ENCODE measurements around the gene CAMK1D.
"Not testable (repeated sequence)": the region's sequence is repeated elsewhere in the genome, so short reads cannot be mapped to it uniquely, and the experiment has no call there.

CAMK1D gene

GRCh38 chr10:12730809-12731519, 381.6 kb downstream of the CAMK1D start:
- no peaks in the 10 kb centered on the region; a peak in 1 of 22 replicates for H4K20me1 ChIP-seq
- 0 out of 20 replicates have a peak, but pooled peaks cover 0 to 4% (median 0%) of the 10 kb centered on the region in 10 experiments for H3K4me1 ChIP-seq
- no peak overlapping the region for H3K9ac ChIP-seq
- TF ChIP-seq Cebpa-rat (IDR thresholded peaks at IDR 0.05), result peak in 2 of 11 experiments; percentile 12 to 23; a peak in 1 of 22 replicates
- H3K36me3 ChIP-seq, result peaks cover 0 to 23% (median 0%) of the 10 kb centered on the region in 11 experiments; a peak in 5 of 22 replicates
- no peaks in the 10 kb centered on the region for H3K27me3 ChIP-seq
- H3K9me3 ChIP-seq (replicated peaks in 1 of 11), result peaks cover 0 to 20% (median 7%) of the 10 kb centered on the region in 11 experiments; a peak in 9 of 22 replicates
- no peak overlapping the region for H3K4me2 ChIP-seq
- no peak overlapping the region for H3K4me3 ChIP-seq
- no peak overlapping the region for H3K27ac ChIP-seq

DNA sequence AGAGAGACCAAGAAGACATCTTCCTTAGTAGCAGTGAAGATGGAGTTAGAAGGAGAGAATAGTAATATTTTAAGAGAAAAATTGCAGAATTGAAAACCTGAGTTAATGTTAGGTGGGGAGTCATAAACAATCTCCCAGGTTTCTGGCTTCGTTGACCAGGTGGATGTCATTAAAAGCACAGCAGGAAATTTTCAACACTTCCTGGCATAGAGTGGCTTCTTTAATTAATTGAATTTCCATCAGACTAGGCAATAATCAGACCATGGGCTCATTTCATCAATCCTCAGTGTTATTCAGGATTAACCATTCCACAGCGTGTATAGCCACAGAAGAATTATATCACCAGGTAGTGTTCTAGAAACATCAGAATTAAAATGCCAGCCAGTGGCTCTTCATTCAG, 383.9 kb downstream of the CAMK1D start:
- Histone ChIP-seq H3K9ac (no peak overlapping the region), H3K4me2 (no peak overlapping the region), H4K20me1 (no peaks in the 10 kb centered on the region; a peak in 1 of 22 replicates), H3K36me3 (peaks cover 0 to 16% (median 0%) of the 10 kb centered on the region in 11 experiments; a peak in 3 of 22 replicates), H3K27me3 (no peaks in the 10 kb centered on the region), H3K9me3 (replicated peaks in 1 of 11) (peaks cover 0 to 21% (median 7%) of the 10 kb centered on the region in 11 experiments; a peak in 9 of 22 replicates), H3K27ac (no peak overlapping the region), H3K4me1 (0 out of 20 replicates have a peak, but pooled peaks cover 0 to 4% (median 0%) of the 10 kb centered on the region in 10 experiments), H3K4me3 (no peak overlapping the region)
- no peak for TF ChIP-seq Cebpa-rat (IDR thresholded peaks at IDR 0.05)

- Histone ChIP-seq H4K20me1 (no peaks in the 10 kb centered on the region), H3K9ac (no peak overlapping the region), H3K4me3 (no peak overlapping the region), H3K27me3 (no peaks in the 10 kb centered on the region), H3K36me3 (peaks cover 0 to 16% (median 0%) of the 10 kb centered on the region in 11 experiments; a peak in 3 of 22 replicates), H3K27ac (no peak overlapping the region), H3K9me3 (replicated peaks in 1 of 11) (peaks cover 0 to 21% (median 7%) of the 10 kb centered on the region in 11 experiments; a peak in 9 of 22 replicates), H3K4me2 (no peak overlapping the region), H3K4me1 (0 out of 20 replicates have a peak, but pooled peaks cover 0 to 3% (median 0%) of the 10 kb centered on the region in 10 experiments)
- no peak for TF ChIP-seq Cebpa-rat (IDR thresholded peaks at IDR 0.05)
Measured at GRCh38 chr10:12735843-12736462, 386.6 kb downstream of the CAMK1D start.

DNA sequence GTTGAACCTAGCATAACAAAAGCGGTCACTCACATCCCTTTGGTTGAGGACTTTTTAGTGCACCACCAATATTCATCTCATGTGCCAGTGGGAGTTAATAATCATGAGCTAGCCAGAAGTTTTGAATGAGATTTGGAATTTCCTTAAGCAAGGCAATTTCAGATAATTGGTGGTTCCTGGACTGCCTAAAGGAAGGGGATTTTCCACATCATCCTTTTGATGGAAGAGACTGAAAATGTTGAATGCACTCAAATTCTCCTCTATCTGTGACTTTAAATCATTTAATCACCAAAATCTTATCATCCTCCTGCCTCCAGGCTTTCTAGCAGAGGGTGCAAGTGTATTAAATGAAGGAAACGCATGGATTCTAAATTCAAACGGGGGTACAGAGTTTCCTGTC, 391.5 kb downstream of the CAMK1D start:
- Histone ChIP-seq H3K4me2 (no peak overlapping the region), H3K9ac (no peak overlapping the region), H4K20me1 (no peaks in the 10 kb centered on the region), H3K27ac (no peak overlapping the region), H3K4me3 (no peak overlapping the region), H3K4me1 (peaks cover 6 to 22% (median 16%) of the 10 kb centered on the region in 10 experiments; a peak in 18 of 20 replicates), H3K36me3 (peaks cover 0 to 3% (median 0%) of the 10 kb centered on the region in 11 experiments; a peak in 3 of 22 replicates), H3K27me3 (no peaks in the 10 kb centered on the region), H3K9me3 (replicated peaks in 1 of 11) (peaks cover 0 to 8% (median 0%) of the 10 kb centered on the region in 11 experiments; a peak in 3 of 22 replicates)
- TF ChIP-seq Cebpa-rat (IDR thresholded peaks at IDR 0.05), result no peak

DNA sequence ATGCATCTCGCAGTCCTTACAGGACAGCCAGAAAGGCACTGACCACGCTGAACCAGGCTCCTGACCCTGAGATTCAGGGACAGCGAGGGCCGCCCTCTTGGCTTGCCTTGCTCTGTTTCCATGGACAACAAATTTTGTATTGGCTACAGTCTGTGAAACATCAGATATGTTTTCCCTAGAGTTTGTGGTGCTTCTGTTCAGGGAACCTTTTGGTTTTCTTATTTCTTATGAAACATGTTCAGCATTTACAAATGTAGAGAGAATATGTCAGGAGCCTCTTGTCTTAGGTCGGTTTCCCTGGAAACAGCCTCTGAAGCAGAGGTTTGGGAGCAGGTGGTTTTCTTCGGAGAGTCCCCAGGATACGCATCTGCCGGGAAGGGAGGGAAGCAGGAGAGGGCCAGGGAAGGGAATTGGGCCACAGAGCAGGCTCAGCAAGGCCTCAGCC, 392.0 kb downstream of the CAMK1D start:
- no peak for TF ChIP-seq Cebpa-rat (IDR thresholded peaks at IDR 0.05)
- H3K36me3 ChIP-seq, result no peaks in the 10 kb centered on the region; a peak in 2 of 22 replicates
- H3K4me3 ChIP-seq, result no peak overlapping the region
- no peak overlapping the region for H3K9ac ChIP-seq
- peak overlapping the region in 9 of 11 experiments; percentile 9 to 64 (median 49); a peak in 17 of 22 replicates for H3K4me2 ChIP-seq
- peaks cover 6 to 22% (median 16%) of the 10 kb centered on the region in 10 experiments; a peak in 18 of 20 replicates for H3K4me1 ChIP-seq
- H3K9me3 ChIP-seq (replicated peaks in 1 of 11), result peaks cover 0 to 8% (median 0%) of the 10 kb centered on the region in 11 experiments; a peak in 3 of 22 replicates
- no peaks in the 10 kb centered on the region for H3K27me3 ChIP-seq
- peak overlapping the region in 5 of 11 experiments; percentile 23 to 63 (median 44); a peak in 8 of 22 replicates for H3K27ac ChIP-seq
- H4K20me1 ChIP-seq, result no peaks in the 10 kb centered on the region

DNA sequence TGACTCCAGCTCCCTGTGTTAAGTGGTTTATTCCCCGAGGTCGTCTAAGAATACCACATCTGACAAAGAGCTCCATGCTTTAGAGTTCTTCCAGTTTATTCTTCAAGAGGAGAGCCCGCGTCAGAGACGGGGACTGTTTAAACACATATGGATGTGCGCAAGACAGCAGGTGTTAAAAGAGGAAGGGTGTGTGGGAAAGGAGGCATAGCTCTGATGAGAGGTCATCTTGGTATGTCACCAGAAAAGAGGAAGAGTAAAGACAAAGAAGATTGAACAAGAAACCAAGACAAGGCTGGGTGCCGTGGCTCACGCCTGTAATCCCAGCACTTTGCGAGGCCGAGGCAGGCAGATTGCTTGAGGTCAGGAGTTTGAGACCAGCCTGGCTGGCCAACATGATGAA, 393.4 kb downstream of the CAMK1D start:
- Histone ChIP-seq H3K27me3 (no peaks in the 10 kb centered on the region), H3K4me3 (no peak overlapping the region), H3K9ac (no peak overlapping the region), H3K27ac (peak overlapping the region in 2 of 11 experiments; percentile 34 to 51; a peak in 4 of 22 replicates), H4K20me1 (no peaks in the 10 kb centered on the region; a peak in 1 of 22 replicates), H3K36me3 (no peaks in the 10 kb centered on the region; a peak in 2 of 22 replicates), H3K9me3 (replicated peaks in 1 of 11) (peaks cover 0 to 8% (median 0%) of the 10 kb centered on the region in 11 experiments; a peak in 3 of 22 replicates), H3K4me1 (peaks cover 6 to 22% (median 16%) of the 10 kb centered on the region in 10 experiments; a peak in 18 of 20 replicates), H3K4me2 (peak overlapping the region in 5 of 11 experiments; percentile 10 to 64 (median 50); a peak in 3 of 22 replicates)
- TF ChIP-seq Cebpa-rat (IDR thresholded peaks at IDR 0.05), result no peak

- H3K27ac ChIP-seq; H3K9me3 ChIP-seq (replicated peaks in 1 of 11); H3K27me3 ChIP-seq; H3K4me2 ChIP-seq; H4K20me1 ChIP-seq; H3K9ac ChIP-seq; H3K36me3 ChIP-seq; H3K4me3 ChIP-seq: not testable (repeated sequence)
- peaks cover 6 to 22% (median 16%) of the 10 kb centered on the region in 10 experiments; a peak in 18 of 20 replicates for H3K4me1 ChIP-seq
Measured at GRCh38 chr10:12743466-12743865, 394.1 kb downstream of the CAMK1D start.

DNA sequence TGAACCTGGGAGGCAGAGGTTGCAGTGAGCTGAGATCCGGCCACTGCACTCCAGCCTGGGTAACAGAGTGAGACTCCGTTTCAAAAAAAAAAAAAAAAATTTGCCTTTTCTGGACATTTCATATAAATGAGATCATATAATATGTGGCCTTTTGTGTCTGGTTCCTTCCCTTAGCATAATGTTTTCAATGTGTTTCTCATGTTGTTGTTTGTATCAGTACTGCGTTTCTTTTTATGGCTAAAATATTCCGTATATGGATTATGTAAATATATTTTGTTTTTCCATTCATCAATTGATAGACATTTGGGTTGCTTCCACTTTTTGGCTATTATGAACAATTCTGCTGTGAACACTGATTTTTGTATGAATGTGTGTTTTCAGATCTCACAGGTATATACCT, 394.6 kb downstream of the CAMK1D start:
- no peak for TF ChIP-seq Cebpa-rat (IDR thresholded peaks at IDR 0.05)
- Histone ChIP-seq H3K27me3 (no peaks in the 10 kb centered on the region), H3K4me2 (no peak overlapping the region), H4K20me1 (no peaks in the 10 kb centered on the region; a peak in 1 of 22 replicates), H3K9me3 (replicated peaks in 1 of 11) (peaks cover 0 to 8% (median 0%) of the 10 kb centered on the region in 11 experiments; a peak in 3 of 22 replicates), H3K36me3 (no peaks in the 10 kb centered on the region; a peak in 2 of 22 replicates), H3K27ac (no peak overlapping the region), H3K9ac (no peak overlapping the region), H3K4me1 (peaks cover 6 to 22% (median 16%) of the 10 kb centered on the region in 10 experiments; a peak in 18 of 20 replicates), H3K4me3 (no peak overlapping the region)

DNA sequence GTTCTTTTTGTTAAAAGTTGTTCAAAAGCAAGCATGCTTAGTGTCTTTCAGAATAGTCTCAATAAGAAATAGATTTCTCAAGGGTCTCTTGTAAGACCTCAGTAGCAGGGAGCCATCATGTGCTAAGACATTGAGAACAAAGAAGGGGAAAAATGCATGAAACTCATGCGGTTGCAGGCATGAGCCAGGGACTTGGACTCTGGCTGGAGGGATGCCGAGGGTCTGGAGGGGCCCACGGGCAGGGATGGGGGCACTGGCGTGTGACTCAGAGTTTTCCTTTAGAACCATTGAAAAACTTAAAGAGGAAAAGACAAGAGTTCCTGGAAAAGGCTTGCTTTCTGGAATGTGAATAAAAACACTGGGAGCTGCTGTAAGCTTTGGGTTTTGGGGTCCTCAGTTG, 398.8 kb downstream of the CAMK1D start:
- no peaks in the 10 kb centered on the region; a peak in 1 of 22 replicates for H3K36me3 ChIP-seq
- no peaks in the 10 kb centered on the region for H3K9me3 ChIP-seq (replicated peaks in 1 of 11)
- no peaks in the 10 kb centered on the region for H3K27me3 ChIP-seq
- no peak overlapping the region for H3K4me3 ChIP-seq
- no peak for TF ChIP-seq Cebpa-rat (IDR thresholded peaks at IDR 0.05)
- no peak overlapping the region for H3K4me2 ChIP-seq
- H3K4me1 ChIP-seq, result peaks cover 0 to under 1% (median 0%) of the 10 kb centered on the region in 10 experiments; a peak in 1 of 20 replicates
- H3K9ac ChIP-seq, result no peak overlapping the region
- H3K27ac ChIP-seq, result no peak overlapping the region
- H4K20me1 ChIP-seq, result no peaks in the 10 kb centered on the region; a peak in 1 of 22 replicates
